GM15510 (cell line): ENCODE results near the gene PRLR.

Experiments
- POLR2A ChIP-seq: IDR thresholded peaks from 3 replicates; pipeline ENCODE4 v1.6.1; 2011; ENCODE audit warnings: borderline replicate concordance; ENCODE audit not compliant: insufficient read length; ENCODE audit errors: extremely low read depth

PRLR gene

GRCh38 chr5:35183556-35183955 lies 46.7 kb downstream of the PRLR start:
- TF ChIP-seq POLR2A = no peak

GRCh38 chr5:35182910-35183535 lies 47.3 kb downstream of the PRLR start:
- TF ChIP-seq POLR2A = no peak

- no peak for TF ChIP-seq POLR2A
Observed at GRCh38 chr5:35182486-35182885, 47.8 kb downstream of the PRLR start.

GRCh38 chr5:35180046-35180445 lies 50.2 kb downstream of the PRLR start:
- no peak for TF ChIP-seq POLR2A

GRCh38 chr5:35177783-35178182 lies 52.5 kb downstream of the PRLR start:
- TF ChIP-seq POLR2A = no peak

- TF ChIP-seq POLR2A = no peak
Observed at GRCh38 chr5:35172533-35172932, 57.8 kb downstream of the PRLR start.

GRCh38 chr5:35171991-35172390 lies 58.3 kb downstream of the PRLR start:
- TF ChIP-seq POLR2A = no peak

GRCh38 chr5:35171078-35171477 lies 59.2 kb downstream of the PRLR start:
- no peak for TF ChIP-seq POLR2A

- TF ChIP-seq POLR2A = no peak
Observed at GRCh38 chr5:35166043-35166442, 64.2 kb downstream of the PRLR start.

- TF ChIP-seq POLR2A = no peak
Observed at GRCh38 chr5:35164860-35165542, 65.3 kb downstream of the PRLR start.

GRCh38 chr5:35163710-35164033 lies 66.6 kb downstream of the PRLR start:
- TF ChIP-seq POLR2A = no peak

- no peak for TF ChIP-seq POLR2A
Observed at GRCh38 chr5:35162848-35163709, 67.2 kb downstream of the PRLR start.

GRCh38 chr5:35161652-35162273 lies 68.5 kb downstream of the PRLR start:
- no peak for TF ChIP-seq POLR2A

GRCh38 chr5:35160486-35161116 lies 69.7 kb downstream of the PRLR start:
- no peak for TF ChIP-seq POLR2A

GRCh38 chr5:35159370-35159742 lies 70.9 kb downstream of the PRLR start:
- TF ChIP-seq POLR2A = no peak

GRCh38 chr5:35158622-35159369 lies 71.5 kb downstream of the PRLR start:
- TF ChIP-seq POLR2A = no peak
